ENCODE data around the gene TEX54. TPM values are rescaled to one million over a fixed set of nuclear protein-coding genes. Genes with fewer than 3 reads are reported as not detected.

TEX54 gene
- total RNA-seq, 5 donors from 2014 or later (not counting 1 experiment from before 2014, with no cell fraction given): not detected

- H3K36me3 ChIP-seq (ENCODE audit: control insufficient read depth in 2 of 2, extremely low read depth in 1 of 2, insufficient read depth in 1 of 2, low read length in 1 of 2): peaks cover 28 to 91% of the 10 kb centered on the region in 2 donors
- no peak overlapping the region for H3K27ac Mint-ChIP-seq
- WGBS (ENCODE audit: insufficient coverage): 90% methylated on average over 8 of the region's 10 CpGs
- no peaks in the 10 kb centered on the region for H3K9me3 Mint-ChIP-seq
- DNase-seq: no peak
- H3K4me3 ChIP-seq (ENCODE audit: control insufficient read depth in 1 of 2, extremely low read depth in 1 of 2, low read length in 1 of 2): no peak overlapping the region
- no peaks in the 10 kb centered on the region for H3K27me3 Mint-ChIP-seq
- H3K4me1 ChIP-seq (ENCODE audit: control insufficient read depth in 1 of 2, extremely low read depth in 1 of 2, insufficient read depth in 2 of 2, low read length in 2 of 2): peaks cover 7 to 14% of the 10 kb centered on the region in 2 experiments
- ATAC-seq (replicated peaks in 1 of 4): peak in 1 of 4 experiments; percentile 8
- H3K36me3 Mint-ChIP-seq: peaks cover 69% of the 10 kb centered on the region
- H3K4me3 Mint-ChIP-seq: no peak overlapping the region
- H3K9me3 ChIP-seq: no peaks in the 10 kb centered on the region
- H3K27me3 ChIP-seq (replicated peaks in 1 of 2; ENCODE audit: control insufficient read depth in 2 of 2, extremely low read depth in 1 of 2, insufficient read depth in 2 of 2, low read length in 1 of 2): no peaks in the 10 kb centered on the region
- H3K27ac ChIP-seq (ENCODE audit: low read length): no peak overlapping the region
- peaks cover 17 to 25% (median 18%) of the 10 kb centered on the region in 3 donors for H3K4me1 Mint-ChIP-seq
- ChIA-PET POLR2A (interaction anchor here (0.5 to 0.7 kb wide), 2 partner anchors 10 to 17 kb away, joined by 3 to 9 read pairs; no protein-coding TSS in a partner anchor), CTCF (interaction anchor here in 1 of 2 donors (1.3 to 1.6 kb wide), 2 partner anchors 13 to 17 kb away, joined by 4 to 6 read pairs; no protein-coding TSS in a partner anchor)
These were observed 33.2 kb downstream of the TEX54 start for GRCh38 chr11:62799486-62799885.

- Mint-ChIP-seq H3K27me3 (no peaks in the 10 kb centered on the region), H3K36me3 (peaks cover 62% of the 10 kb centered on the region), H3K9me3 (no peaks in the 10 kb centered on the region), H3K4me3 (no peak overlapping the region), H3K27ac (peak overlapping the region; percentile 31 to 55), H3K4me1 (peaks cover 12 to 18% (median 17%) of the 10 kb centered on the region in 3 donors)
- H3K27me3 ChIP-seq (replicated peaks in 1 of 2; ENCODE audit: control insufficient read depth in 2 of 2, extremely low read depth in 1 of 2, insufficient read depth in 2 of 2, low read length in 1 of 2): no peaks in the 10 kb centered on the region
- no peak overlapping the region for H3K27ac ChIP-seq (ENCODE audit: low read length)
- DNase-seq (no peak), ATAC-seq (replicated peaks in 1 of 4) (no peak)
- WGBS (ENCODE audit: insufficient coverage): 93% methylated on average over 5 of the region's 7 CpGs
- H3K9me3 ChIP-seq: no peaks in the 10 kb centered on the region
- ChIA-PET CTCF (interaction anchor here in 1 of 2 donors (0.6 kb wide), 1 partner anchor 64 kb away, joined by 5 read pairs; no protein-coding TSS in a partner anchor), POLR2A (interaction anchor here (0.6 to 1.2 kb wide), 6 partner anchors 9 to 57 kb away, joined by 3 to 4 read pairs (median 3); no protein-coding TSS in a partner anchor)
- peaks cover 32 to 88% of the 10 kb centered on the region in 2 donors for H3K36me3 ChIP-seq (ENCODE audit: control insufficient read depth in 2 of 2, extremely low read depth in 1 of 2, insufficient read depth in 1 of 2, low read length in 1 of 2)
- peaks cover 7 to 16% of the 10 kb centered on the region in 2 experiments for H3K4me1 ChIP-seq (ENCODE audit: control insufficient read depth in 1 of 2, extremely low read depth in 1 of 2, insufficient read depth in 2 of 2, low read length in 2 of 2)
- H3K4me3 ChIP-seq (ENCODE audit: control insufficient read depth in 1 of 2, extremely low read depth in 1 of 2, low read length in 1 of 2): no peak overlapping the region
These were observed 36.4 kb downstream of the TEX54 start for GRCh38 chr11:62796281-62796680.

- H3K27ac Mint-ChIP-seq: peak overlapping the region; percentile 60 to 66
- peaks cover 56% of the 10 kb centered on the region for H3K36me3 Mint-ChIP-seq
- H3K27me3 Mint-ChIP-seq: no peaks in the 10 kb centered on the region
- no peaks in the 10 kb centered on the region for H3K27me3 ChIP-seq (replicated peaks in 1 of 2; ENCODE audit: control insufficient read depth in 2 of 2, extremely low read depth in 1 of 2, insufficient read depth in 2 of 2, low read length in 1 of 2)
- no peak for ATAC-seq (replicated peaks in 1 of 4)
- H3K4me3 ChIP-seq (ENCODE audit: control insufficient read depth in 1 of 2, extremely low read depth in 1 of 2, low read length in 1 of 2): no peak overlapping the region
- H3K4me1 ChIP-seq (ENCODE audit: control insufficient read depth in 1 of 2, extremely low read depth in 1 of 2, insufficient read depth in 2 of 2, low read length in 2 of 2): peaks cover 13 to 34% of the 10 kb centered on the region in 2 experiments
- peaks cover 29 to 37% (median 32%) of the 10 kb centered on the region in 3 donors for H3K4me1 Mint-ChIP-seq
- ChIA-PET POLR2A (interaction anchor here (0.6 to 1.3 kb wide), 14 partner anchors 8 to 749 kb away, joined by 3 to 8 read pairs (median 4); no protein-coding TSS in a partner anchor), CTCF (no interaction called here)
- no peaks in the 10 kb centered on the region for H3K9me3 Mint-ChIP-seq
- no peak overlapping the region for H3K27ac ChIP-seq (ENCODE audit: low read length)
- no peak overlapping the region for H3K4me3 Mint-ChIP-seq
- no peak for DNase-seq
- WGBS (ENCODE audit: insufficient coverage): 76% methylated on average over 3 of the region's 8 CpGs
- no peaks in the 10 kb centered on the region for H3K9me3 ChIP-seq
- H3K36me3 ChIP-seq (ENCODE audit: control insufficient read depth in 2 of 2, extremely low read depth in 1 of 2, insufficient read depth in 1 of 2, low read length in 1 of 2): peaks cover 22 to 81% of the 10 kb centered on the region in 2 donors
These were observed 38.4 kb downstream of the TEX54 start for GRCh38 chr11:62794201-62794775.

GRCh38 chr11:62792202-62792575 lies 40.5 kb downstream of the TEX54 start:
- 33% methylated on average over 6 of the region's 11 CpGs for WGBS (ENCODE audit: insufficient coverage)
- H3K27ac ChIP-seq (ENCODE audit: low read length): peak overlapping the region; percentile 69
- ATAC-seq (replicated peaks in 1 of 4): peak in 2 of 4 experiments; percentile 0 to 16
- H3K9me3 Mint-ChIP-seq: no peaks in the 10 kb centered on the region
- H3K36me3 ChIP-seq (ENCODE audit: control insufficient read depth in 2 of 2, extremely low read depth in 1 of 2, insufficient read depth in 1 of 2, low read length in 1 of 2): peaks cover 11 to 66% of the 10 kb centered on the region in 2 donors
- ChIA-PET POLR2A (interaction anchor here in 1 of 2 donors (1.0 kb wide), 1 partner anchor 12 kb away, joined by 3 read pairs; no protein-coding TSS in a partner anchor), CTCF (interaction anchor here in 1 of 2 donors (1.4 kb wide), 1 partner anchor 22 kb away, joined by 3 read pairs; no protein-coding TSS in a partner anchor)
- DNase-seq: peak in 2 of 35 experiments; percentile 20 to 26
- peaks cover 45 to 52% (median 51%) of the 10 kb centered on the region in 3 donors for H3K4me1 Mint-ChIP-seq
- no peaks in the 10 kb centered on the region for H3K27me3 Mint-ChIP-seq
- peaks cover 15 to 49% of the 10 kb centered on the region in 2 experiments for H3K4me1 ChIP-seq (ENCODE audit: control insufficient read depth in 1 of 2, extremely low read depth in 1 of 2, insufficient read depth in 2 of 2, low read length in 2 of 2)
- no peaks in the 10 kb centered on the region for H3K9me3 ChIP-seq
- H3K27ac Mint-ChIP-seq: peak overlapping the region; percentile 94 to 96
- peak overlapping the region; percentile 83 to 91 (median 86) for H3K4me3 Mint-ChIP-seq
- H3K27me3 ChIP-seq (replicated peaks in 1 of 2; ENCODE audit: control insufficient read depth in 2 of 2, extremely low read depth in 1 of 2, insufficient read depth in 2 of 2, low read length in 1 of 2): no peaks in the 10 kb centered on the region
- peak overlapping the region; percentile 90 to 96 for H3K4me3 ChIP-seq (ENCODE audit: control insufficient read depth in 1 of 2, extremely low read depth in 1 of 2, low read length in 1 of 2)
- H3K36me3 Mint-ChIP-seq: peaks cover 41% of the 10 kb centered on the region

GRCh38 chr11:62791501-62792201 lies 41.0 kb downstream of the TEX54 start, which contains the start of gene TMEM223:
Gene TMEM223, minus strand, starts transcription at chr11:62792006. Its CDS starts 12 bp downstream, at chr11:62791994.
- Histone ChIP-seq H3K4me1 (ENCODE audit: control insufficient read depth in 1 of 2, extremely low read depth in 1 of 2, insufficient read depth in 2 of 2, low read length in 2 of 2) (peaks cover 15 to 49% of the 10 kb centered on the region in 2 experiments), H3K9me3 (no peaks in the 10 kb centered on the region), H3K36me3 (ENCODE audit: control insufficient read depth in 2 of 2, extremely low read depth in 1 of 2, insufficient read depth in 1 of 2, low read length in 1 of 2) (peaks cover 11 to 62% of the 10 kb centered on the region in 2 donors), H3K27me3 (replicated peaks in 1 of 2; ENCODE audit: control insufficient read depth in 2 of 2, extremely low read depth in 1 of 2, insufficient read depth in 2 of 2, low read length in 1 of 2) (no peaks in the 10 kb centered on the region), H3K4me3 (ENCODE audit: control insufficient read depth in 1 of 2, extremely low read depth in 1 of 2, low read length in 1 of 2) (peak within 1 kb of the TSS; percentile 90 to 96), H3K27ac (ENCODE audit: low read length) (peak within 1 kb of the TSS; percentile 69)
- Mint-ChIP-seq H3K4me3 (peak within 1 kb of the TSS; percentile 83 to 91 (median 86)), H3K27ac (peak within 1 kb of the TSS; percentile 94 to 96), H3K9me3 (no peaks in the 10 kb centered on the region), H3K36me3 (peaks cover 39% of the 10 kb centered on the region), H3K4me1 (peaks cover 45 to 52% (median 51%) of the 10 kb centered on the region in 3 donors), H3K27me3 (no peaks in the 10 kb centered on the region)
- WGBS (ENCODE audit: insufficient coverage): under 1% methylated on average over 53 of the region's 58 CpGs
- ChIA-PET POLR2A (interaction anchor here (0.6 to 1.0 kb wide), 3 partner anchors 13 to 1892 kb away, joined by 3 read pairs; no protein-coding TSS in a partner anchor), CTCF (interaction anchor here (0.6 to 1.4 kb wide), 3 partner anchors 21 to 151 kb away, joined by 3 read pairs; no protein-coding TSS in a partner anchor)
- peak; percentile 77 to 80 (median 78) for ATAC-seq (replicated peaks in 1 of 4)
- peak; percentile 75 to 93 (median 87) for DNase-seq

GRCh38 chr11:62789576-62789975 lies 43.1 kb downstream of the TEX54 start:
- DNase-seq (no peak), ATAC-seq (replicated peaks in 1 of 4) (no peak)
- peaks cover 50 to 57% (median 54%) of the 10 kb centered on the region in 3 donors for H3K4me1 Mint-ChIP-seq
- H3K27ac Mint-ChIP-seq: peak overlapping the region; percentile 76 to 96
- Histone ChIP-seq H3K27me3 (replicated peaks in 1 of 2; ENCODE audit: control insufficient read depth in 2 of 2, extremely low read depth in 1 of 2, insufficient read depth in 2 of 2, low read length in 1 of 2) (no peaks in the 10 kb centered on the region), H3K36me3 (ENCODE audit: control insufficient read depth in 2 of 2, extremely low read depth in 1 of 2, insufficient read depth in 1 of 2, low read length in 1 of 2) (peaks cover 4 to 42% of the 10 kb centered on the region in 2 donors), H3K27ac (ENCODE audit: low read length) (no peak overlapping the region), H3K4me1 (ENCODE audit: control insufficient read depth in 1 of 2, extremely low read depth in 1 of 2, insufficient read depth in 2 of 2, low read length in 2 of 2) (peaks cover 21 to 58% of the 10 kb centered on the region in 2 experiments), H3K9me3 (no peaks in the 10 kb centered on the region), H3K4me3 (ENCODE audit: control insufficient read depth in 1 of 2, extremely low read depth in 1 of 2, low read length in 1 of 2) (no peak overlapping the region)
- H3K4me3 Mint-ChIP-seq: peak overlapping the region; percentile 91 to 93 (median 91)
- WGBS (ENCODE audit: insufficient coverage): 90% methylated on average over 2 of the region's 3 CpGs
- H3K36me3 Mint-ChIP-seq: peaks cover 23% of the 10 kb centered on the region
- H3K9me3 Mint-ChIP-seq: no peaks in the 10 kb centered on the region
- no peaks in the 10 kb centered on the region for H3K27me3 Mint-ChIP-seq
- POLR2A ChIA-PET: interaction anchor here (0.6 to 4.0 kb wide), 4 partner anchors 35 to 66 kb away, joined by 3 to 23 read pairs (median 8); partner anchors contain the start of gene ZBTB3 (in 1 of the 2)
- CTCF ChIA-PET: interaction anchor here (0.6 to 0.7 kb wide), 3 partner anchors 19 to 385 kb away, joined by 3 to 8 read pairs (median 5); partner anchors contain the start of gene TAF6L (in 1 of the 2)

Data from T-cell (primary cell).